EH (cell line): ENCODE data around the gene LIMA1.
"Not testable (repeated sequence)": the region's sequence is repeated elsewhere in the genome, so short reads cannot be mapped to it uniquely, and the experiment has no call there.

Experiments
- DNase-seq: peaks from one replicate; pipeline ENCODE4 v3.0.0-alpha.2; 2015; ENCODE audit warnings: low read depth

The LIMA1 gene

GRCh38 chr12:50247665-50248064 lies 35.7 kb downstream of the LIMA1 start:
- DNase-seq = not testable (repeated sequence)

GRCh38 chr12:50246873-50247612 lies 36.3 kb downstream of the LIMA1 start:
- DNase-seq = peak; percentile 99

GRCh38 chr12:50246197-50246865 lies 37.0 kb downstream of the LIMA1 start:
- peak; percentile 24 for DNase-seq

GRCh38 chr12:50243507-50243906 lies 39.8 kb downstream of the LIMA1 start:
- peak; percentile 41 for DNase-seq

- peak; percentile 96 for DNase-seq
These were observed 40.5 kb downstream of the LIMA1 start for GRCh38 chr12:50242751-50243191.

- DNase-seq = peak; percentile 53
These were observed 42.1 kb downstream of the LIMA1 start for GRCh38 chr12:50241178-50241577.

GRCh38 chr12:50240792-50241114 lies 42.6 kb downstream of the LIMA1 start:
- peak; percentile 44 for DNase-seq

- no peak for DNase-seq
These were observed 43.1 kb downstream of the LIMA1 start for GRCh38 chr12:50240096-50240791.

GRCh38 chr12:50239355-50239891 lies 43.9 kb downstream of the LIMA1 start:
- DNase-seq = no peak

GRCh38 chr12:50234347-50234746 lies 49.0 kb downstream of the LIMA1 start:
- peak; percentile 34 for DNase-seq

GRCh38 chr12:50232771-50233209 lies 50.5 kb downstream of the LIMA1 start:
- peak; percentile 56 for DNase-seq

GRCh38 chr12:50232206-50232605 lies 51.1 kb downstream of the LIMA1 start:
- DNase-seq = no peak

GRCh38 chr12:50231346-50231745 lies 52.0 kb downstream of the LIMA1 start:
- DNase-seq = no peak

GRCh38 chr12:50230217-50230616 lies 53.1 kb downstream of the LIMA1 start:
- DNase-seq = no peak

- DNase-seq = peak; percentile 45
These were observed 59.2 kb downstream of the LIMA1 start for GRCh38 chr12:50224026-50224692.

GRCh38 chr12:50222275-50222783 lies 61.0 kb downstream of the LIMA1 start:
- peak; percentile 96 for DNase-seq

- peak; percentile 93 for DNase-seq
These were observed 61.9 kb downstream of the LIMA1 start for GRCh38 chr12:50221228-50222008.

- DNase-seq = peak; percentile 77
These were observed 62.8 kb downstream of the LIMA1 start for GRCh38 chr12:50220363-50220995.

GRCh38 chr12:50219544-50219943 lies 63.8 kb downstream of the LIMA1 start:
- DNase-seq = no peak

- not testable (repeated sequence) for DNase-seq
These were observed 64.3 kb downstream of the LIMA1 start for GRCh38 chr12:50219001-50219400.

GRCh38 chr12:50218386-50218785 lies 64.9 kb downstream of the LIMA1 start:
- DNase-seq = peak; percentile 68
